HG03196 (cell line): ENCODE measurements around the gene SUPT5H.
"Not testable (repeated sequence)": the region's sequence is repeated elsewhere in the genome, so short reads cannot be mapped to it uniquely, and the experiment has no call there.

Experiments
- ATAC-seq: cut with Tn5 transposase; IDR thresholded peaks from one replicate; pipeline ENCODE4 v1.9.1; 2021; ENCODE audit not compliant: unreplicated experiment

SUPT5H gene

GRCh38 chr19:39424934-39425333 is 20.4 kb upstream of the SUPT5H start:
- no peak for ATAC-seq

GRCh38 chr19:39425744-39426143 is 19.6 kb upstream of the SUPT5H start:
- no peak for ATAC-seq

GRCh38 chr19:39426170-39426569 is 19.2 kb upstream of the SUPT5H start:
- no peak for ATAC-seq

- no peak for ATAC-seq
These were observed 17.7 kb upstream of the SUPT5H start for GRCh38 chr19:39427707-39428106.

GRCh38 chr19:39428283-39429112 is 16.9 kb upstream of the SUPT5H start:
- ATAC-seq, result no peak

- ATAC-seq, result no peak
These were observed 14.4 kb upstream of the SUPT5H start for GRCh38 chr19:39430675-39431593.

- no peak for ATAC-seq
These were observed 12.7 kb upstream of the SUPT5H start for GRCh38 chr19:39432677-39433025.

- no peak for ATAC-seq
These were observed 11.8 kb upstream of the SUPT5H start for GRCh38 chr19:39433480-39434079.

- ATAC-seq, result no peak
These were observed 11.0 kb upstream of the SUPT5H start for GRCh38 chr19:39434123-39435076.

- peak; percentile 81 for ATAC-seq
These were observed 9.7 kb upstream of the SUPT5H start, which contains the start of gene RPS16 for GRCh38 chr19:39435499-39436349. TSS of gene RPS16 (minus strand) at chr19:39435949. CDS start at chr19:39435895, 54 bp downstream.

- ATAC-seq, result no peak
These were observed 9.0 kb upstream of the SUPT5H start for GRCh38 chr19:39436350-39436716.

- no peak for ATAC-seq
These were observed 7.0 kb upstream of the SUPT5H start for GRCh38 chr19:39438270-39438934.

- no peak for ATAC-seq
These were observed 685 bp upstream of the SUPT5H start for GRCh38 chr19:39444598-39445195.

- ATAC-seq, result no peak
These were observed 1.1 kb downstream of the SUPT5H start for GRCh38 chr19:39446365-39447084.

- ATAC-seq, result no peak
These were observed 2.9 kb downstream of the SUPT5H start for GRCh38 chr19:39448271-39448670.

- ATAC-seq, result no peak
These were observed 3.9 kb downstream of the SUPT5H start for GRCh38 chr19:39449116-39449797.

- not testable (repeated sequence) for ATAC-seq
These were observed 5.9 kb downstream of the SUPT5H start for GRCh38 chr19:39451257-39451656.
